EH (cell line): ENCODE measurements around the gene ATF4.
A peak's percentile ranks its signal among the peaks of the same experiment; 100 is the strongest.

Source experiments
- DNase-seq: peaks from one replicate; pipeline ENCODE4 v3.0.0-alpha.2; 2015; ENCODE audit warnings: low read depth

Gene ATF4, protein sequence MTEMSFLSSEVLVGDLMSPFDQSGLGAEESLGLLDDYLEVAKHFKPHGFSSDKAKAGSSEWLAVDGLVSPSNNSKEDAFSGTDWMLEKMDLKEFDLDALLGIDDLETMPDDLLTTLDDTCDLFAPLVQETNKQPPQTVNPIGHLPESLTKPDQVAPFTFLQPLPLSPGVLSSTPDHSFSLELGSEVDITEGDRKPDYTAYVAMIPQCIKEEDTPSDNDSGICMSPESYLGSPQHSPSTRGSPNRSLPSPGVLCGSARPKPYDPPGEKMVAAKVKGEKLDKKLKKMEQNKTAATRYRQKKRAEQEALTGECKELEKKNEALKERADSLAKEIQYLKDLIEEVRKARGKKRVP

DNA sequence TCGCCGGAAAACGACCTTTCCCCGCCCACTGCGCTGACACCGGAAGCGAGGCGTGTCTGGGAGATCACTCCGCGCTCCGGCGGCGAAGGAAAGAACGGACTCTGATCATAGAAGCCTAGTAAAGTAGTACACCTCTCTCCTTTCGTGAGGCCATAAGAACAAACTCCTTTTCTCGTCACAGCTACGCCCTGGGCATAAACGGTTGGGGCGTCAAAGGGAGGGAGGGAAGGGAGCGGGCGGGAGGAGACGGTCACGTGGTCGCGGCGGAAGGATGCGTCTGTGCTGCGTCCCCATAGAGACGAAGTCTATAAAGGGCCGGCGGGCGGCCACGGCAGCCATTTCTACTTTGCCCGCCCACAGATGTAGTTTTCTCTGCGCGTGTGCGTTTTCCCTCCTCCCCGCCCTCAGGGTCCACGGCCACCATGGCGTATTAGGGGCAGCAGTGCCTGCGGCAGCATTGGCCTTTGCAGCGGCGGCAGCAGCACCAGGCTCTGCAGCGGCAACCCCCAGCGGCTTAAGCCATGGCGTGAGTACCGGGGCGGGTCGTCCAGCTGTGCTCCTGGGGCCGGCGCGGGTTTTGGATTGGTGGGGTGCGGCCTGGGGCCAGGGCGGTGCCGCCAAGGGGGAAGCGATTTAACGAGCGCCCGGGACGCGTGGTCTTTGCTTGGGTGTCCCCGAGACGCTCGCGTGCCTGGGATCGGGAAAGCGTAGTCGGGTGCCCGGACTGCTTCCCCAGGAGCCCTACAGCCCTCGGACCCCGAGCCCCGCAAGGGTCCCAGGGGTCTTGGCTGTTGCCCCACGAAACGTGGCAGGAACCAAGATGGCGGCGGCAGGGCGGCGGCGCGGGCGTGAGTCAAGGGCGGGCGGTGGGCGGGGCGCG is at the start of gene ATF4:
Gene ATF4 (plus strand): TSS at position 337 of the 880 bp plus-strand sequence. CDS start 884 bp downstream, outside the sequence.
- DNase-seq: no peak

DNA sequence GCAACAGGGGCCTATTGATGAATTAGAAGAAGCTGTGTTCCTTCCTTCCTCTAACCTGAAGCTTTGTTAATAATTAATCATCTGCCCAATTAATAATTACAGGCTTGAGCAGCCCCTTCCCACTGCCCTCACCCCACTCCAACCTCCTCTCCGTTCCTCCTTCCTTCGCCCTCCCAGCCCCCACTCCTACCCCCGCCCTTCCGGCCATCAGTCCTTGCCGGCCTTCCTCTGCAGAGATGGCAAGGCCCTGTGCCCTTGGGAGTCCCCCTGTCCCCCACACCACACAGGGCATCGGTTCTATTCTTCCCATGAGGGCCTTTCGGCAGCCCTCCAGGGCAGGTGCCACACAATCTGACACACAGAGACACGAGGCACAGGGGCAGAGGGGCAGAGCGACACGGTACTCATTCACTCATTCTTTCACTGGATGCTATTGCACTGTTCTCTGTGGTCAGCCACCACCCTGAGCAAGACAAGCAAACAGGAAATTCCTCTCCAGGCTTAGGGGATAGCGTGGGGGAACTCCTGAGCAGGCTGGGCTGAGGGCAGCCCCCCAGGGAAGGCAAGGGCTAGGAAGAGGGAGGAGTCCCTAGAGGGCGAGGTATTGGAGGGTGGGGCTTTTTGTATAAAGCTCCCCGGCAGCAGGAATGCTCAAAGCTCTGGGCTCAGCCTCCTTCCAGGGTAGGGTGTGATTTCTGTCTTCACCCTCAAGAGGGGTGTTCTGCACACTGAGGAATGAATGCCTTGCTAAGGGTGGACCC is 48.8 kb upstream of the ATF4 start:
- peak; percentile 86 for DNase-seq

DNA sequence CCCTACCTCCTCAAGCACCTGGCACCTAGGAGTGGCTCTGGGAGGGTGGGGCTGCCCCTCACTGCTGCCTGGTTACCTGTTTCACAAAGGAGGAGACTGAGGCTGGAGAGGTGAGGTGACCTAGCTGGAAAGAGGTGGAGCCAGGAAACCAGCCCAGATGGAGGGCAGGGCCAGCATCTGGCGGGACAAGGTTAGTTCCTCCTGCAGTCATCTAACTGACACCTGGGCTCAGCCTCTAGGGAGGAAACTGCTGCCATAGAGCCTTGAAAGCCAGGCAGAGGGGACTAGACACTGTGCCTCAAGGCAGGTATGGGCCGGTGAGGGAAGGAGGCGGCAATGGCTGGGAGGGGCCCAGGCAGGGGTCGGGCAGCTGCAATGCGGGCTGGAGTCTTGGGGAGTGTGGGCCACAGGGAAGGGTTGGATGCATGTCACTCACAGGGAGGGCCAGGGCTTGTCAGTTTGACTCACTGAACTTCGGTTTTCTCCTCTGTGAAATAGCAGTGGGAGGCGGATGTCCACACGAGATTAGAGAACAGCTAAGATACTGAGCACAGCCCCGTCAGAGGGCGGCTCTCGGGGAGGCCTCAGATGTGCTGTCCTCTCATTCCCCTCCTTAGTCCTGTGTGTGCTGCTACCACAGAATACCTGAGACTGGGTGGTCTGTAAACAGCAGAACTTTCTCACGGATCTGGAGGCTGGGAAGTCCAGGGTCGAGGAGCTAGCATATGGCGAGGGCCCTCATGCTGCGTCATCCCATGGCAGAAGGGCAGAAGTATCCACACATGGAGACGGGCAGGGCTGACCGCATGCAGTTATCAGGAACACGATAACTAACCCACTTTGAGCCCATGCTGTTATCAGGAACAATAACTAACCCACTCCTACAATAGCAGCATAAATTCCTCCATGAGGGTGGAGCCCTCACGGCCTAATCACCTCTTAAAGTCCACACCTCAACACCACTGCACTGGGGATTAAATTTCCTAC is 47.5 kb upstream of the ATF4 start:
- DNase-seq: no peak

DNA sequence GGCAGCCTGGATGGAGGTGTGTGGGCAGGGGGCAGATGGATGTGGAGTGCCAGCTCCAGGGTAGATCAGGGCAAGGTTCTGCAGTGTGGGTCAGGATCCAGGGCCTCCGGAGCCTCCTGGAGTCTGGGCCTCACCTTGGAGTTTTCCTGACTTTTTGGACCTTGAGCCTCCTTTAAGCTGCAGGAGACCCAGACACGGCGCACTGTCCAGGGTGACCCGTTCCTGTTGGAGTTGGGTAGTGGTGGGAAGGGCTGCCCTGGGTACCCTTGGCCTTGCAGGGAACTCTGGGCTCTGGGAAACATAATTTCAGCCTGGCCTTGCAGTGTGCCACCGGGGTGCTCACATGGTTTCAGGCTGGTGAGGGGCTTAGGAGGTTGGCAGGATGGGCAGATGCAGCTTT is 46.5 kb upstream of the ATF4 start:
- no peak for DNase-seq

DNA sequence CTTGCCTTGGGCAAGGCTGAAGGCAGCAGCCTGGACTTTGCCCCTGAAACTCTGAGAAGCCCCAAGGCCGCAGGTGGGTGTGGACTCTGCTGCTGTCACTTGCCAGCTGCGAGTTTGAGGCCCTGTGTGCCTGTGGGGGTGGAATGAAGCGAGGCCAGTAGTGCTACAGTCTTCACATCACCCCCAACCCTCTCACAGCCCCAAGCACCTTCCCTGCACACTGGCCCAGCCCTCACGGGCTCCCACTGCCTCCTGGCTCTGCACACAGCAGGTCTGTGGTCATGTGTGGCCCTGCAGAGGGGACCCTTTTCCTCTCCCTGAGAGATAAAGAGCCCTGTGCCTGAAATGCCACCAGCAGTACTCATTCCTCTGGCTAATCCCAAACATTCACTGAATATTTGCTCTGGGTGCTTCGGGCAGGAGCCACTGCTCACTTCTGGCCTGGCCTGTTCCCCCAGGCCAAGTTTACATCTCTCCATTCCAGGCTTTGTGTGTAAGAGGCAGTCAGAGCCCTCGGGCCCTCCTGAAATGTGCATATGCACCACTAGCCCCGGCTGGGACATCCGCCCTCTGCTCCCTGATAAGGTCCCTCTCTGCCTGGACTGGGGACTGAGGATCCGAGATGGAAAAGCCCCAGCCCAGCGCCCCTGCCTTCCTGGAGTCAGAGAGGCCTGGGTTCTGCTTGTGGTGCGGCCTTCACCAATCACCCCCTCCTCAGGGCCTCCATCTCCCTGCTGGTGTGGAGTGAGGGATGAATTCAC is 45.8 kb upstream of the ATF4 start:
- DNase-seq: peak; percentile 86

DNA sequence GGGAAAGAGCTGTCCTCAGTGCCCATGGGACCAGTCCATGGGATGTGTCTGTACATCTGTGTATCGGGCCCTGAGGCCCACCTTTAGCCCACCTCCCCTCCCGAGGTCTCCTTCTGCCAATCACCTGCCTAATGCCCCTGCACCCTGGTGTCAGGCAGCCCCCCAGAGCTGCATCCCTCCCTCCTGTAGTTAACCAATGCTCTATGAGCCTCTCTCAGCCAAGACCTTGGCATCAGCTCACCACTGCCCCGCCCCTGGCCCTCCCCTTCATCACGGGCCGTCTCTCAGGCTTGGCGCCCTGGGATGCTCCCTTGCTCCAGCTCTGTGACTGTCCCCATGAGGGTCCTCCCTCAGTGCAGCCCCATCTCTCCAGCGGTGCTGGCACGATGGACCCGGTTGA is 45.0 kb upstream of the ATF4 start:
- no peak for DNase-seq

DNA sequence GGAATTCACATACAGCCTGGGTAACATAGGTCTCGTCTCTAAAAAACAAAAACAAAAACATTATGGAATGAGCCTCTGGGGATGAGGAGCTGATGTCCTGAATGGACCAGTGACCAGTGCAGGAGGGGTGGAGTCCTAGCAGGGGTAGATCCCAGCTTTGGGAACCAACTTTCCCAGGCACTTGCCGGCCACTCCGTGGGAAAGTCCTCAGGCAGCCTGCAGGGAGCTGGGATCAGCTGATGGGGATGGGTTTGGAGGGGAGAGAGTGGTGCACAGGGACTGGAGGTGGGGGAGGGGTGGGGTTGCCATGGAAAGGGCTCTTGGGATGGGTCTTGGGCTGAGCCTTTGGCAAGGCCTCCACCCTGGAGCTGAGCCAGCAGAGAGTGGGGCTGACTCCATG is 44.5 kb upstream of the ATF4 start:
- DNase-seq: no peak

DNA sequence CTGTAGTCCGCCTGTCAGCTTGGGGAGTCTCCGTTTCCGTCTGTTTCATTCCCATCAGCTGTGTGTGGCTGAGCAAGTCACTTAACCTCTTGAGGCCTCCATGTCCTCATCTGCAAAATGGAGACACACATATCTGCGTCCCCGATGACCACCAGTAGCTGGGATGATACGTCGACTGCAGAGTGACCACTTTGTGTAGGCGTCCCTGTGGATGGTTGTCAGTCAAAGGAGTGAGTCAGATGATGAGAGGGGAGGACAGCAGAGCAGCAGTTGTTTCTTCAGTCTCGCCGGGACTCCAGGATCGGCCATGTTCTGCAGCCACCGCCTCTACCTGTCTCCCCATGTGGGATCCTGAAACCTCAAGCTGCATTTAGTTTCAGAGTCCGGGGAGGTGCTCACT is 43.7 kb upstream of the ATF4 start:
- no peak for DNase-seq

DNA sequence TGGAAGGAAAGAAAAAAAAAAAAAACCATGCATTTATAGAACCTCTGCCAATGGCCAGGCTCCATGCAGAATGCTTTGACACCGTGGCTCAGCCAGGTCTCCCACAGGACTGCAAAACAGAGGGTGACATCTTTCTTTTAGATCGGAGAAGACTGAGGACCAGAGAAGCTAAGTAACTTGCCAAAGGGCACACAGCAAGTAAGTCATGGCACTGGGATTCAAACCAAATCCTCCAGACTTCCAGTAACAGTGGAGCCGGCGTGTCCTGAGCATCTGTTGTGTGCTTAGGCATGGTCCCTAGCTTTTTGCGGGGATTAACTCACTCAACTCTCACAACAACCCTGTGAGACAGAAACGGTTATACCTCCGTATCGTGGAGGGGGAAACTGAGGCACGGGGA is 42.8 kb upstream of the ATF4 start:
- DNase-seq: no peak

DNA sequence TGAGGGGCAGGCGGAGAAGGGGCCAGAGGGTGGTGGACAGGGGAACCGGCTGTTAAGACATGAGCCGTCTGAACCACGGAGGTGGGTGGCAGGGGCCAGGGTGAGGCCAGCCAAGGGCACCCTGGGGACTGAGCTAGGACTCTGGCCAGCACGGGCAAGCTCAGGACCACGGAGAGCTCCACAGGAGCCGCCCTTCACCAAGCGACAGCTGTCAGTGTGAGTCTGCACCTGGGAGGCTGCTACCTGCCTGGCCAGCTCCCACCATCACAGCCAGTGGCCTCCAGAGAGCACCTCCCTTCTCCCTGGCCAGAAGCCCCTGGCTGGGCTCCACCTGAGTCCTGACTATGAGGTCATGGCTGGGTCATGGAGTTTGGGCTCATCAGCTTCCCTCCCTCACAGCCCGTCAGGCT is 41.9 kb upstream of the ATF4 start:
- DNase-seq: peak; percentile 30

DNA sequence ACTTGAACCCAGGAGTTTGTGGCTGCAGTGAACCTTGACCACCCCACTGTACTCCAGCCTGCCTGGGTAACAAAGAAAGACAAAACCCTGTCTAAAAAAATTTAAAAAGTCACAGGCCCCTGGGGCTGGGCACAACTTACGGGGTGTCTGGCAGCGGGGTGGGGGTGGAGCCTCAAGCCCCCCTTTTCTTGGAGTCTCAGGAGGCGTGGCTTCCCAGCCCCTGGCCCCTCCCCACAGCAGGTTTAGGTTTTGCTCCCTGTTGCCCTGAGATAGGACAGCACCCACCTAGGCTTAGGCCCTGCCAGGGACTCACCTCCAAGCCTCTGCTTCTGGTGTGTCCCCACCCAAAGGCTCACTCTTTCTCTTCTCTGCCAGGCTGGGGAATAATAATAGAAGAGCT is 41.1 kb upstream of the ATF4 start:
- DNase-seq: no peak

DNA sequence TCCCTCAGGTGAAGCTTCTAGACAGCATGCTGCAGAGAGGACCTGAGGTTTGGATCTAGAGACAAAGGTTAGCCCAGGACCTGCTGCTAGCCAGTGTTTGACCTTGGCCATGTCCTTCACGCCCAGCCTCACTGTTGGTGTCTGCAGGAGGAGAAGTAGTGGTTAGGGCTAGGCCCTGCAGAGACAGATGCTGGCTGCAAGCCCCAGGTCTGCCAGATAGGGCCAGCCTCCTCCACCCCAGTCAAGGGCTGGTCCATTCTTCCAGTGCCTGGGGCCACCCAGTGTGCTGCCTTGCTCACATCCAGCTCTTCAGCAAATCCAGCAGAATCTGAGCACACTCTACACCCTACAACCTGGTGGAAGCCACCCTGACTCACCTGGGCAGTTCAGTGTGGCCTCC is 39.8 kb upstream of the ATF4 start:
- DNase-seq: no peak

DNA sequence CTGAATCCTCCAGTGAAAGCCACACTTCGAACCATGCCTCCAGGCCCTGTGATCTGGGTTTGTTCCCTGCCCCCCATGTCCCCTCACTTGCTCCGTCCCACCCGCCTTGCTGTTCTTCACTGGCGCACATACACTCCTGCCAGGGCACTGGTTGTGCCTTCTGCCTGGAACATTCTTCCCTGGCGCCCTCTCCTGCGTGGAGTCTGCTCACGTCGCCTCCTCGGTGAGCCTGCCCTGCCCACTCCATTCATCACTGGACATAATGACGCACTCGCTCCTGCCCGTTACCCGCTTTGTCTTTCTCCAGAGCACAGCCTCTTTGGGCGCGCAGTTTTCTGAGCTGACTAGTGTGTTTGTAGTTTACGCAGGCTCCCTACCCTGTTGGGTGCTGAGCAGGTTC is 39.3 kb upstream of the ATF4 start:
- no peak for DNase-seq

DNA sequence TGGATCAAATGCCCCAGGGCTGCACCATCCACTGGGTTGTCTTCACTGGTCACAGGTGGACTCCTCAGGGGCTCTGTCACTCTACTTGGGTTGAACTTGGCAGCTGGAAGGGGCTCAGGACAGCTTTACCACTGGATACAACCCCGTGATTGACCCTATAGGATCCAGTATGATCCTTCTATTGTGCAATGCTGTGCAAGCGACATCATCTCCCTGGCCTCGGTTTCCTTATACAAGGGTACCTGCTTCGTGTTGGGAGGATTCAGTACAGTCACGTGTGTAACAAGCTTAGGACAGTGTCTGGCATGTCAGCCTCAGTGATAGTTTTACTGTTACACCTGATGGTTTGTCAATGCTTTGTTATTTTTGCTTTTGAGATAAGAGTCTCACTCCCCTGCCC is 38.8 kb upstream of the ATF4 start:
- DNase-seq: no peak

DNA sequence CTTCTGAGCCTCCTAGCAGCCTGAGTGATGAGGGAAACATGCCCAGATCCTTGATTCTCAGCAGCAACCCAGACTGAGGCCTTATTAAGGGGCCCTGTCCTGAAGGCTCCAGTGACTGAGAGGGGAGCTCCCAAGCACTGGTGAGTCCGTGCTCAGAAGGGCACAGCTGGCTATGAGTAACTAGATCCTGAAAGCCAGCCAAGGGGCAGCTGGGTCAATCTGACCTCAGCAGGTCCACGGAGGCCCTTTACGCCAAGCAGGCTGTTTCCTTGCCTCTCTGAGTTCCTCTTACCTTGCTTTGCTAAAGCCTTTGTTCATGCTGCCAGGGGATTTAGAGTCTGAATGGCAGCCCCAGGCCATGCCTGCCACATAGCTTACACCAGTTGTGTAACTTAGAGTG is 37.6 kb upstream of the ATF4 start:
- no peak for DNase-seq

DNA sequence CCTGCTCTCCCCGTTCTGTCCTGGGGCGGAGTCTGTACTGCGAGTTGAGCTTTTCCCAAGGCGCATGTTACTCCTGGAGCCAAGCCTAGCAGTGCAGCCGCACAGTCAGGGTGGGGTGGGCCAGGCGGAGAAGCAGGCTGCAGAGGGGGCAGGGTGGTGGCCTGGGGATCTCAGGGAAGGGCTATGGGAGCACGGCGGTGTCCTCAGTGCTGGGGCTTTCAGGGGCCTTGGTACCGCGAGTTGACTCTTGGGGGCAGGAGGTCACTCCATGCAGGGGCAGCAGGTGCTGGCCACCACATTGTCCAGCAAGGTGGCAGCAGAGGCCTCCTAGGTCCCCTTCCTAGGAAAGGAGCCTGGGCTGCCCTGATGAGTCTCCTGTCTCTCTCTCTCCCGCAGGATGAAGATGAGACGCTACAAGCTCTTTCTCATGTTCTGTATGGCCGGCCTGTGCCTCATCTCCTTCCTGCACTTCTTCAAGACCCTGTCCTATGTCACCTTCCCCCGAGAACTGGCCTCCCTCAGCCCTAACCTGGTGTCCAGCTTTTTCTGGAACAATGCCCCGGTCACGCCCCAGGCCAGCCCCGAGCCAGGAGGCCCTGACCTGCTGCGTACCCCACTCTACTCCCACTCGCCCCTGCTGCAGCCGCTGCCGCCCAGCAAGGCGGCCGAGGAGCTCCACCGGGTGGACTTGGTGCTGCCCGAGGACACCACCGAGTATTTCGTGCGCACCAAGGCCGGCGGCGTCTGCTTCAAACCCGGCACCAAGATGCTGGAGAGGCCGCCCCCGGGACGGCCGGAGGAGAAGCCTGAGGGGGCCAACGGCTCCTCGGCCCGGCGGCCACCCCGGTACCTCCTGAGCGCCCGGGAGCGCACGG is 33.2 kb upstream of the ATF4 start:
- no peak for DNase-seq

DNA sequence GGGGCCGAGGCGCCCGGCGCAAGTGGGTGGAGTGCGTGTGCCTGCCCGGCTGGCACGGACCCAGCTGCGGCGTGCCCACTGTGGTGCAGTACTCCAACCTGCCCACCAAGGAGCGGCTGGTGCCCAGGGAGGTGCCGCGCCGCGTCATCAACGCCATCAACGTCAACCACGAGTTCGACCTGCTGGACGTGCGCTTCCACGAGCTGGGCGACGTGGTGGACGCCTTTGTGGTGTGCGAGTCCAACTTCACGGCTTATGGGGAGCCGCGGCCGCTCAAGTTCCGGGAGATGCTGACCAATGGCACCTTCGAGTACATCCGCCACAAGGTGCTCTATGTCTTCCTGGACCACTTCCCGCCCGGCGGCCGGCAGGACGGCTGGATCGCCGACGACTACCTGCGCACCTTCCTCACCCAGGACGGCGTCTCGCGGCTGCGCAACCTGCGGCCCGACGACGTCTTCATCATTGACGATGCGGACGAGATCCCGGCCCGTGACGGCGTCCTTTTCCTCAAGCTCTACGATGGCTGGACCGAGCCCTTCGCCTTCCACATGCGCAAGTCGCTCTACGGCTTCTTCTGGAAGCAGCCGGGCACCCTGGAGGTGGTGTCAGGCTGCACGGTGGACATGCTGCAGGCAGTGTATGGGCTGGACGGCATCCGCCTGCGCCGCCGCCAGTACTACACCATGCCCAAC is 32.4 kb upstream of the ATF4 start:
- no peak for DNase-seq

DNA sequence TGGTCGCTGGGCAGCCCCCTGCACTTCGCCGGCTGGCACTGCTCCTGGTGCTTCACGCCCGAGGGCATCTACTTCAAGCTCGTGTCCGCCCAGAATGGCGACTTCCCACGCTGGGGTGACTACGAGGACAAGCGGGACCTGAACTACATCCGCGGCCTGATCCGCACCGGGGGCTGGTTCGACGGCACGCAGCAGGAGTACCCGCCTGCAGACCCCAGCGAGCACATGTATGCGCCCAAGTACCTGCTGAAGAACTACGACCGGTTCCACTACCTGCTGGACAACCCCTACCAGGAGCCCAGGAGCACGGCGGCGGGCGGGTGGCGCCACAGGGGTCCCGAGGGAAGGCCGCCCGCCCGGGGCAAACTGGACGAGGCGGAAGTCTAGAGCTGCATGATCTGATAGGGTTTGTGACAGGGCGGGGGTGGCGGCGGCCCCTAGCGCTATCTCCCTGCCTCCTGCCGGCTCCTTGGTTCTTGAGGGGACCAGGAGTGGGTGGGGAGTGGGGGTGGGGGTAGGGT is 31.7 kb upstream of the ATF4 start:
- DNase-seq: no peak
